Trophoblast cell (in vitro differentiated cells and primary cell): ENCODE data around the gene MALRD1.

Experiments used
- DNase-seq, 2 donors: peaks; one replicate each; pipeline ENCODE4 v3.0.0-alpha.2; 2016
- H2AFZ ChIP-seq: 2 replicates; pipeline ENCODE4 v1.6.1; 2013; ENCODE audit warnings: low read length, moderate library complexity, mild to moderate bottlenecking; ENCODE audit not compliant: insufficient read depth, poor library complexity
- H2AK5ac ChIP-seq: 2 replicates; pipeline ENCODE4 v1.6.1; 2013; ENCODE audit warnings: mild to moderate bottlenecking, low read length
- H2BK120ac ChIP-seq: 2 replicates; pipeline ENCODE4 v1.6.1; 2013; ENCODE audit warnings: low read length, mild to moderate bottlenecking, moderate library complexity; ENCODE audit not compliant: insufficient read depth, poor library complexity
- H2BK12ac ChIP-seq: 2 replicates; pipeline ENCODE4 v1.6.1; 2013; ENCODE audit warnings: mild to moderate bottlenecking, low read length, moderate library complexity
- H2BK5ac ChIP-seq: 2 replicates; pipeline ENCODE4 v1.6.1; 2013; ENCODE audit warnings: low read length, low read depth, moderate library complexity, mild to moderate bottlenecking; ENCODE audit not compliant: poor library complexity
- H3K14ac ChIP-seq: 2 replicates; pipeline ENCODE4 v1.6.1; 2013; ENCODE audit warnings: mild to moderate bottlenecking, low read length
- H3K18ac ChIP-seq: 2 replicates; pipeline ENCODE4 v1.6.1; 2013; ENCODE audit warnings: mild to moderate bottlenecking, low read length
- H3K23ac ChIP-seq: 2 replicates; pipeline ENCODE4 v1.6.1; 2013; ENCODE audit warnings: low read length
- H3K27ac ChIP-seq: 2 replicates; pipeline ENCODE4 v1.5.1; 2013; ENCODE audit warnings: low read depth, mild to moderate bottlenecking, inconsistent platforms, low read length, moderate library complexity
- H3K27me3 ChIP-seq: 2 replicates; pipeline ENCODE4 v1.6.1; 2013; ENCODE audit warnings: inconsistent platforms, mild to moderate bottlenecking, low read length, moderate library complexity; ENCODE audit not compliant: insufficient read depth
- H3K36me3 ChIP-seq, 2 experiments: 1 replicate in 1 of 2; 2 replicates in 1 of 2; pipeline ENCODE4 v1.6.1; 2013; ENCODE audit warnings: low read length in 2 of 2, mild to moderate bottlenecking in 2 of 2, moderate library complexity in 1 of 2; ENCODE audit not compliant: insufficient read depth in 2 of 2, control insufficient read depth in 1 of 2
- H3K4ac ChIP-seq: 2 replicates; pipeline ENCODE4 v1.6.1; 2013; ENCODE audit warnings: low read depth, mild to moderate bottlenecking, low read length, moderate library complexity
- H3K4me1 ChIP-seq, 2 experiments: 1 replicate in 1 of 2; 2 replicates in 1 of 2; pipeline ENCODE4 v1.6.1; 2013; ENCODE audit warnings: low read length in 2 of 2, mild to moderate bottlenecking in 2 of 2, moderate library complexity in 1 of 2; ENCODE audit not compliant: insufficient read depth in 2 of 2, control insufficient read depth in 1 of 2
- H3K4me2 ChIP-seq: 2 replicates; pipeline ENCODE4 v1.6.1; 2013; ENCODE audit warnings: inconsistent platforms, mild to moderate bottlenecking, low read length, moderate library complexity
- H3K4me3 ChIP-seq: 2 replicates; pipeline ENCODE4 v1.5.1; 2013; ENCODE audit warnings: mild to moderate bottlenecking, low read depth, low read length, inconsistent platforms
- H3K79me1 ChIP-seq: one replicate; pipeline ENCODE4 v1.6.1; 2013; ENCODE audit warnings: low read length
- H3K79me2 ChIP-seq: 2 replicates; pipeline ENCODE4 v1.6.1; 2013; ENCODE audit warnings: low read length, mild to moderate bottlenecking; ENCODE audit not compliant: control insufficient read depth, insufficient read depth, poor library complexity
- H3K9ac ChIP-seq: 2 replicates; pipeline ENCODE4 v1.6.1; 2013; ENCODE audit warnings: mild to moderate bottlenecking, low read length
- H3K9me3 ChIP-seq: 2 replicates; pipeline ENCODE4 v1.6.1; 2013; ENCODE audit warnings: low read depth, mild to moderate bottlenecking, control low read depth, inconsistent platforms, low read length; ENCODE audit not compliant: insufficient read depth
- H4K12ac ChIP-seq: 2 replicates; pipeline ENCODE4 v1.6.1; 2013; ENCODE audit warnings: low read depth, mild to moderate bottlenecking, low read length, moderate library complexity
- H4K8ac ChIP-seq: 2 replicates; pipeline ENCODE4 v1.6.1; 2013; ENCODE audit warnings: low read depth, mild to moderate bottlenecking, low read length, moderate library complexity
- H4K91ac ChIP-seq: one replicate; pipeline ENCODE4 v1.6.1; 2013; ENCODE audit warnings: low read depth, mild to moderate bottlenecking, low read length, moderate library complexity
- WGBS: extraction: QIAGEN DNeasy Blood & Tissue Kit; methylation state at CpG from one replicate; pipeline ENCODE4 v1.1.7; 2013; ENCODE audit warnings: missing lambda C conversion rate; ENCODE audit not compliant: insufficient read length, insufficient coverage; ENCODE audit errors: extremely low coverage; 5-methylcytosine and 5-hydroxymethylcytosine counted together

The MALRD1 gene

GRCh38 chr10:19719284-19719683 lies 670.7 kb downstream of the MALRD1 start:
- Histone ChIP-seq H3K4ac (no peak overlapping the region), H3K27me3 (no peaks in the 10 kb centered on the region), H3K14ac (no peak overlapping the region), H3K23ac (no peak overlapping the region), H2BK12ac (no peak overlapping the region), H3K27ac (no peak overlapping the region), H2BK120ac (no peak overlapping the region), H4K12ac (no peak overlapping the region), H2AK5ac (no peak overlapping the region), H2AFZ (no peak overlapping the region), H3K4me1 (no peaks in the 10 kb centered on the region), H3K9me3 (peaks cover 2% of the 10 kb centered on the region), H3K4me2 (no peak overlapping the region), H4K8ac (no peak overlapping the region), H3K18ac (no peak overlapping the region), H2BK5ac (no peak overlapping the region), H3K79me2 (no peaks in the 10 kb centered on the region), H3K9ac (no peak overlapping the region), H3K79me1 (no peaks in the 10 kb centered on the region), H3K36me3 (no peaks in the 10 kb centered on the region), H3K4me3 (no peak overlapping the region), H4K91ac (no peak overlapping the region)
- DNase-seq, result no peak
- no CpG with 5 or more reads among the region's 3 CpGs for WGBS

GRCh38 chr10:19724287-19724686 lies 675.7 kb downstream of the MALRD1 start:
- H3K27ac ChIP-seq, result no peak overlapping the region
- H4K91ac ChIP-seq, result no peak overlapping the region
- no peak overlapping the region for H4K8ac ChIP-seq
- no peak overlapping the region for H3K14ac ChIP-seq
- no peaks in the 10 kb centered on the region for H3K79me1 ChIP-seq
- no peak overlapping the region for H3K4me3 ChIP-seq
- no peaks in the 10 kb centered on the region for H3K9me3 ChIP-seq
- H3K4me1 ChIP-seq, result no peaks in the 10 kb centered on the region
- H3K4ac ChIP-seq, result no peak overlapping the region
- H2BK120ac ChIP-seq, result no peak overlapping the region
- no peak for DNase-seq
- no peaks in the 10 kb centered on the region for H3K27me3 ChIP-seq
- H4K12ac ChIP-seq, result no peak overlapping the region
- no peak overlapping the region for H3K4me2 ChIP-seq
- no peak overlapping the region for H3K9ac ChIP-seq
- H2AFZ ChIP-seq, result no peak overlapping the region
- H3K18ac ChIP-seq, result no peak overlapping the region
- H3K23ac ChIP-seq, result no peak overlapping the region
- no peak overlapping the region for H2BK12ac ChIP-seq
- H3K79me2 ChIP-seq, result no peaks in the 10 kb centered on the region
- H3K36me3 ChIP-seq, result no peaks in the 10 kb centered on the region
- WGBS, result no CpG with 5 or more reads among the region's 1 CpG
- no peak overlapping the region for H2AK5ac ChIP-seq
- no peak overlapping the region for H2BK5ac ChIP-seq

- Histone ChIP-seq H2AFZ (no peak overlapping the region), H4K12ac (no peak overlapping the region), H3K18ac (no peak overlapping the region), H3K36me3 (no peaks in the 10 kb centered on the region), H3K4me3 (no peak overlapping the region), H3K4ac (no peak overlapping the region), H3K4me1 (no peaks in the 10 kb centered on the region), H2AK5ac (no peak overlapping the region), H3K4me2 (no peak overlapping the region), H2BK12ac (no peak overlapping the region), H3K9me3 (no peaks in the 10 kb centered on the region), H3K27ac (no peak overlapping the region), H4K91ac (no peak overlapping the region), H3K23ac (no peak overlapping the region), H3K9ac (no peak overlapping the region), H3K27me3 (no peaks in the 10 kb centered on the region), H4K8ac (no peak overlapping the region), H3K14ac (no peak overlapping the region), H3K79me1 (no peaks in the 10 kb centered on the region), H3K79me2 (no peaks in the 10 kb centered on the region), H2BK120ac (no peak overlapping the region), H2BK5ac (no peak overlapping the region)
- WGBS, result no CpG with 5 or more reads among the region's 2 CpGs
- DNase-seq, result no peak
Observed at GRCh38 chr10:19728376-19728775, 679.8 kb downstream of the MALRD1 start.

- Histone ChIP-seq H2BK12ac (no peak overlapping the region), H3K14ac (no peak overlapping the region), H3K79me2 (no peaks in the 10 kb centered on the region), H4K8ac (no peak overlapping the region), H3K23ac (no peak overlapping the region), H3K4ac (no peak overlapping the region), H4K12ac (no peak overlapping the region), H2BK120ac (no peak overlapping the region), H3K9me3 (no peaks in the 10 kb centered on the region), H3K4me1 (no peaks in the 10 kb centered on the region), H3K27me3 (no peaks in the 10 kb centered on the region), H3K9ac (no peak overlapping the region), H4K91ac (no peak overlapping the region), H2BK5ac (no peak overlapping the region), H3K4me2 (no peak overlapping the region), H2AK5ac (no peak overlapping the region), H3K27ac (no peak overlapping the region), H3K4me3 (no peak overlapping the region), H3K79me1 (no peaks in the 10 kb centered on the region), H3K18ac (no peak overlapping the region), H3K36me3 (no peaks in the 10 kb centered on the region), H2AFZ (no peak overlapping the region)
- WGBS, result no CpG with 5 or more reads among the region's 2 CpGs
- no peak for DNase-seq
Observed at GRCh38 chr10:19728964-19729363, 680.4 kb downstream of the MALRD1 start.
